HG03095 (cell line): ENCODE measurements around the gene RET.

Experiments used
- ATAC-seq: cut with Tn5 transposase; IDR thresholded peaks from one replicate; pipeline ENCODE4 v1.9.1; 2021; ENCODE audit warnings: moderate library complexity; ENCODE audit not compliant: unreplicated experiment

Gene RET

DNA sequence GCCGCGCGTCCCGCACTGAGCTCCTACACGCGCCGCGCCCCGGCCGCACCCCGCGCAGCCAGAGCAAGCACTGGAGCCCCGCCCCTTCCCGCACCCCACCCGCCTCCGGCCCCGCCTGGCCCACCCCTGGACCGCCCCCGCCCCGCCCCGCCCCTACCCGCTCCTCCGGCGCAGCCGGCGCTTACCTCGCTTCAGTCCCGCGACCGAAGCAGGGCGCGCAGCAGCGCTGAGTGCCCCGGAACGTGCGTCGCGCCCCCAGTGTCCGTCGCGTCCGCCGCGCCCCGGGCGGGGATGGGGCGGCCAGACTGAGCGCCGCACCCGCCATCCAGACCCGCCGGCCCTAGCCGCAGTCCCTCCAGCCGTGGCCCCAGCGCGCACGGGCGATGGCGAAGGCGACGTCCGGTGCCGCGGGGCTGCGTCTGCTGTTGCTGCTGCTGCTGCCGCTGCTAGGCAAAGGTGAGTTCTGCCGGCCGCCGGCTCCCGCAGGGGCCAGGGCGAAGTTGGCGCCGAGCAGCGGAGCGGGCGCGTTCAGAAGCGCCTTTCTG, at the start of gene RET:
RET (plus strand) TSS at position 194 of the 545 bp plus-strand sequence; CDS start at position 384, 190 bp downstream.
- no peak for ATAC-seq

DNA sequence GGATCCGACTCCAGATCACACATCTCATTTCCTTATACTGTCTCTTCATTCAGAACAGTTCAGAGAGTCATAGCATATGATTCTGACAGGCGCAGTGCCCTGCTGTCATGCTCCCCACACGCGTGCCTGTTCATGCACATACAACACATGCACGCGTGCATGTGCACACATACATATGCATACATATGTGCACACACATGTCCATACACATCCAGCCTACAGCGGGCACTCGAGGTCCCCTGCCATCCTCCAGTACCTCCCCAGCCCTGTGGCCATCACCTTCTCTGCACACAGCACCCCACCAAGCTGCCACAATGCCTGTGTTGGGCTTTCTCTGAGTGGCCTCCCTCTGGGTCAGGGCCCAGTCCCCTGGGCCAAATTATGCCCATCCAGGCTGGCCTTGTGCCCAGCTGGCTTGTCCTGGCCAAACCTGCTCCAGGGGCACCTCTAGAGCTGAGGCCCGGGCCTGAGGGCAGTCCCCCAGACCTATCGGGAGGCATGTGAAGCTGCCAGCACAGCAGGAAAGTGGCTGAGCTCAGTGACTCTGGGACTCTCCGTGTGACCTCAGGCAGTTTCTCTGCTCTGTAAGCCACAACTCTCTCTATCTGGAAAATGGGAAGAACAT, 49.4 kb upstream of the RET start:
- ATAC-seq = no peak

DNA sequence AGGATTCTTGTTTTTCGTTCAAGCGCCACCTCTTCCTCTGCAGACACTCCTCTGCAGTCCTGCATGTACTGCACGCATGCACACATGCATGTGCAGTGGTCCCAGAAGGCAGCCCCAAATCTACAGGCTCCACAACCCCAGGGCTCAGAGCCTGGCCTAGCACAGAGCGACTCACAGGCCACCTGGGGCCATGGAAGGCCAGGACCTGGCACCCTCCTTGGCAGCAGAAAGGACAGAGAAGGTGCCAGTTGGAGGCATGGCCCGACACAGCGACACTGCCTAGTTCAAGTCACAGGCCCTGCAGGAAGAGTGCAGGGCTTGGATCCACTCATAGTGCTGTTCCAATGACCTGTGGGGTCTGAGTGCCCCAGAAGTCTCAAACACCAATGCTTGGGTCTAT, 48.7 kb upstream of the RET start:
- ATAC-seq = no peak

DNA sequence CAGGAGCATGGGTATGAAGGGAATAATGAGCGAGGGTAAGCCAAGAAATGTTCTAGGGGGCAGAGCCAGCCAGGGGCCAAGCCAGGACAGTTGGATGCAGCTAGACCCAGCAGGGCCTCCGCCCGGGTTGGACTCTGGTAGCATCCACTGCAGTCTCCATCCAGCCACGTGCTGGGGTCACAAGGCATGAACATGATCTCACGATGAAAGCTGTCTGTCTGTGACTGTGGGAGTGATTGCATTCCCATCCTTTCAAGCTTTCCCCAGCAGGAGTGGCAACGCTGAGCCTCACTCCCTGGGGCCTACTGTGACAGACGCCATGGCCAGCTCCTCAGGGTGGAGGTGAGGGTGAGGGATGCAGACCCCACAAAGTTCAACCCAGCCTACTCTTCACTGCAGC, 47.8 kb upstream of the RET start:
- no peak for ATAC-seq

DNA sequence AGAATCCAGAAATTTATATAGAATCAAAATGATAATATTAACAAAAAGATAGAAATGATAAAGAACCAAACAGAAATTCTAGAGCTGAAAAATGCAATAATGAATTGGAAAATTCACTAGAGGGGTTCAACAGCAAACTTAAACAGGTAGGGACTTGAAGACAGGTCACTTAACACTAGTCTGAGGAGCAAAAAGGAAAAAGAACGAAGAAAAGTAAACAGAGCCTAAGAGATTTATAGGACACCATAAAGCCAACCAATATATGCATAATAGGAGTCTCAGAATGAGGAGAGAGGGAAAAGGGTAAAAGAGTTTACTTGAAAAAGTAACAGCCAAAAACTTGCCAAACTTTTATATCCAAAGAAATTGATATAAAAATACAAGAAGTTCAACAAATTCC, 44.3 kb upstream of the RET start:
- no peak for ATAC-seq

DNA sequence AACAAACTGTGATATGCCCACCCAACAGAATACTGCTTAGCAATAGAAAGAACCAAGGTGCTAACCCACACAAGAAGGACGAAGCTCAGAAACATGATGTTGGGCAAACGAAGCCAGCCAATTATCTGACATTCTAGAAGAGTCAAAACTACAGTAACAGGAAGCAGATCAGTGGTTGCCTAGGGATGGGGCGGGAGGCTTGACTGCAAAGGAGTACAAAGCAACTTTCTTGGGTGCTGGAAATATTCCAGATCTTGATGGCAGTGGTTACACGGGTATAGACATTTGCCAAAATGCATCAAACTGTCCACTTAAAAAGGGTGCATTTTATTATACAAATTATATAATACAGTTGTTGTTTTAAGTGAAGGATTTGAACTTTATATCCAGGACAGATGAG, 41.1 kb upstream of the RET start:
- ATAC-seq = no peak

DNA sequence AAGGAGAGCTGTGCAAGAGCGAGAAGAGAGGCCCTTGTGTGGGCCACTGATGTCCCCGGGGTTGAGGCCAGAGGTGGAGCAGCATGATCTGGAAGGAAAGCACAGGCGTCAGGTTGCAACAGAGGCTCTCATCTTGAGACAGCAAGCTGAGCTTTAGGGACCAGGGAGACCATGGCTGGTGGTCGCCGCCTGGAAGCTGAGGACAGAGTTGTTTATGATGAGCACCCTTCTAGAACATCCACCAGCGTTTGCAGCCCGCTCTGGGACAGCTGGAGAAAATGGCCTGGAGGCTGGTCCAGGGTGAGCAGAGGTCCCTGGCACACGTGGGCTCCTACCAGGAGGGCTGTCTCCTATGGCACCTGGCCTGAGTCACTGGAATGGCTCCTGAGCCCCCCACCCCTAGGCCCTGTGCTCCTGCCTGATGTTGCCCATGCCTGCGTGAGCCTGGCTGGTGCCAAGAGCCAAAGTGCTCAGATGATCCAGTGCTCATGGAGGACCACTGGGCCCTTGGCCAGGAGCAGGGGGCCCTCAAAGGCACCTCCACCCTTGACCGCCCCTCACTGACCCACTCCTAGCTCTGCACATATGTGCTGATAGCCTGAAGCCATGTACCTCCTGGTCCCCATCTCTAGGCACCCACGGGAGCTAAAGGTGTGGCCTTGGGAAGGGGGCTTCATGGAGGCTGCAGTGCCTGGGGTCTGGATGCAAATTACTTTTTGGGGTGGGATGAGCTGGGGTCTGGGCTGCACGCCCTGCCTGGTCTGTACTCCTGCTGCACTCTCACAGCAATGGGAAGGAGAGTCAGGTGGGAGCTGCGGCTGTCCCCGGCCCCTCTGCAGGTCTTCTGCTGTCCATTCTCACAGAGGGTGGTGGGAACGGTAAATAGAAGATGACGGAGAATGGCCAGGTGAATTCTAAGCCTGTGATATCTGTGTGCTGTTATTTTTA, 40.1 kb upstream of the RET start:
- ATAC-seq = no peak

DNA sequence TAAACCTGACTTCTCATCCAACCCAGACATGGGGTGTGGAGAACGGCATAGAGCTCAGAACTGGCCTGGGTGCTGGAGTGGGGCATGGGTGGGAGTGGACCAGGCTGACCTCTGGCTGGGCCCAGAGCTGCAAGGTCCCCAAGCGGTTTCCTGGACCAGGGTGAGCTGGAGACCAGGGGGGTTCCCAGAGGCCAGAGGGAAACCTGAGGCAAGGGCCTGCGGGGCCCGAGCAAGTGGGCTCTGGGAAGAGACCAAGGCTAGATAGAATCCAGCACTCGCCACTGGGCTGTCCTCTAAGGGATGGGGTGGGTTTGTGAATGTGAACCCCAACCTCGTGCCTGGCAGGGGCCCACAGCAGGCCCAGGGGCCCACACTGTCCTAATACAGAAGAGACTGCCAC, 39.4 kb upstream of the RET start:
- no peak for ATAC-seq

DNA sequence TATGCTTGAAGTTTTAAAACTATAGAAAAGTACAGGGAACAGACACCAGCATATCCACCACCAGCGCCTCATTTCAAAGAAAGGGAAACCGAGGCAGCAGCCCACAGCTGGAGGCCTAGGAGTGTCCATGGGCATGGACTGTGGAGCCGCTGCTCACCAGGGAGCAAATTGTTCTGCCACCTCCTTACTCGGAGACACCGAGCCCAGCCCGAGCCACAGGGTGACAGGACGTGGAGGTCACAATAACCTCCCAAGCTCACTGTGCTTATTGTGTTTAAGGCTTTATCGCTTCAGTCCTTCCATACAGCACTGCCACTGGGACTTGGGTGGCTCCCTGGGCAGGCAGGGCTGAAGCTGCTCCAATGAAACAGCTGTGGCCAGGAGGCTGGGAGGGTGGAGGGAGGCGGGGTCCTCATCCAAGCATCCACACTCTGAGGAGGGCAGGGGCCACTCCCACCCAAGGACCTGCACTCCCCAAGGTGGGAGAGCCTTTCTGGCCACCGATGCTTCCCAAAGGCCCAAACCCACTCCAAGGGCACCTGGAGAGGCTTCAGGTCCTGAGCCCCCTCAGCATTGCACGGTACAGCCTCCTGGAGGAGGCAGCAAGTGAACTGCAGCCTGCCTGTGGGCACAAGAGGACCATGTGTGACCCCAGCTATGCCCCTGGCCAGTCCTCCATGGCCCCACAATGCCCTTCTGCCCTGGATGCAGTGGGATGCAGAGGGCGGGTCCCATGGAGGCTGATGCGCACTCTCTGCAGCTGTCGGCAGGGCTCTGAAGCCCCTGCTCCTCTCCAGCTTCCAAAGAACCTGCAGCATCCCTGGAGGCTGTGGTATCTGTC, 38.7 kb upstream of the RET start:
- no peak for ATAC-seq

DNA sequence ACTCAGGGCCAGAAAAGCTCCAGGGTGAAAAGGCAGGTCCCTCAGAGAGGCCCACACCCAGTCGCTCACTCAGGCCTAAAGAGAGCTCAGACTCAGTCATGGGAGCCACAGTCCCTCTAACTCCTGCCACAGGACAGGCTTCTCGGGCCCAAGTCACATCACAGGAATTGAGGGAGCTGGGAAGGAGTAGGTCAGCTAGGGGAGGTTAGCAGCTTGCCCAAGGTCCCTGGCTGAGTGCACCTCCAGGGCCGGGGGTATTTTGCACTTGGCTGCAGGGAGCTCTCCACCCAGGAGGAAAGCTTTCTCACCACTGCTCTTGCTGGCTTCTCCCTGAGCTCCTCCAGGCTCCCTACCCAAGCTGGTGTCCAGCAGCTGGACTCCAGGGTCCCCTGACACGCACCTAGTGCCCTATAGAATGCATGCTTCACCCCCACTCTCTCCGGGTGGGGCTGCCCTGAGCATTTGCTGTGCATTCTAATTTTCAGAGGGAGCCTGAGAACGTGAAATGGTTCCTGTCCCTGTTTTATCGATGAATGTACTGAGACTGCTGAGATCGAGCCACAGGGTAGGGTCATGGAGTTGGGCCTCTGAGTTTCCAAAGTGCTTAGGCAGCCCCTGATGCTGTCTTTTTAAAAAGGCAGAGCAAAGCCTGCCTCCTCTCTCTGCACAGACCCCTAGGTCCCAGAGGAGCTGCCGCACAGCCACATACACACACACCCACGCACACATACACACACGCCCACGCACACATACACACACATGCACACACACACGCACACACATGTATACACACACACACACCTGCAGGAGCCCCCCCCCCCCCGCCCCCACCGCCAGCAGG, 37.9 kb upstream of the RET start:
- no peak for ATAC-seq

DNA sequence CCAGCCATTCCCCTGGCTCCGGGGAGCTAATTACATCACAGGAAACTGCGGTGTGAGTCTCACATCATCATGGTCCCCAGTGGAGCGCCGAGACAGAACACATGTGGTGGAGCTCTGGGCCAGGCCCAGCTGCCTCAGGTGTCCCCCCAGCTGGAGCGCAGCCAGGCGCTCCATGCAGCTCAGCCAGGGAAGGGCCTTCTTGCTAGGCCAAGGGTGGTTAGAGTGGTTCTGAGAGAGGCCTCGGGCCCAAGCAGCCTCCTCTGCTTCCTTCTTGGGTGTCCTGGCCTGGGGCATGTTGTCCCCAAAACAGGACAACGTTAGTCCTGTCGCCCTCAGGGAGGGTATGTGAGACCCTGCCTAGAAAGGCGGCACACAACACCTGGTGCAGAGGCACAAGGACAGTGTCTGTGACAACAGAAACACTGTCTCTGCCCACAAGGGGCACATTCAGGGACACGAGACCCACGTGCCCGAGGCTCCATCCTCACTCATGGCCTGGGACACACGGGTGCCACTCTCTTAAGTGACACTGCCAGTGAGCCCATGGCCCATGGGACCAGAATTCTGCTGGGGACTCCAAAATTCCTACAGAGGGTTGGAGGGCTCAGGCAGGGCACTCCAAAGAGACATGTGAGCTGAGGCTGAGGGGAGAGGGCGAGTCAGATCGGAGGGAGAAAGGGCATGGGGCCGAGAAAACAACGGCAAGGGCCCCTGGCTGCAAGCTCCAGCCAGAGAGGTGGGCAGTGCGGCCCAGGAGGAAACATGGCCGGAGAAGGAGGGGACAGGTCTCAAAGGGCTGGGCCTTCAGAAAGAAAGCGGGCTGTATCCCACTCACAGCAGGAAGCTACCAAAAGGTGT, 37.0 kb upstream of the RET start:
- ATAC-seq = no peak

DNA sequence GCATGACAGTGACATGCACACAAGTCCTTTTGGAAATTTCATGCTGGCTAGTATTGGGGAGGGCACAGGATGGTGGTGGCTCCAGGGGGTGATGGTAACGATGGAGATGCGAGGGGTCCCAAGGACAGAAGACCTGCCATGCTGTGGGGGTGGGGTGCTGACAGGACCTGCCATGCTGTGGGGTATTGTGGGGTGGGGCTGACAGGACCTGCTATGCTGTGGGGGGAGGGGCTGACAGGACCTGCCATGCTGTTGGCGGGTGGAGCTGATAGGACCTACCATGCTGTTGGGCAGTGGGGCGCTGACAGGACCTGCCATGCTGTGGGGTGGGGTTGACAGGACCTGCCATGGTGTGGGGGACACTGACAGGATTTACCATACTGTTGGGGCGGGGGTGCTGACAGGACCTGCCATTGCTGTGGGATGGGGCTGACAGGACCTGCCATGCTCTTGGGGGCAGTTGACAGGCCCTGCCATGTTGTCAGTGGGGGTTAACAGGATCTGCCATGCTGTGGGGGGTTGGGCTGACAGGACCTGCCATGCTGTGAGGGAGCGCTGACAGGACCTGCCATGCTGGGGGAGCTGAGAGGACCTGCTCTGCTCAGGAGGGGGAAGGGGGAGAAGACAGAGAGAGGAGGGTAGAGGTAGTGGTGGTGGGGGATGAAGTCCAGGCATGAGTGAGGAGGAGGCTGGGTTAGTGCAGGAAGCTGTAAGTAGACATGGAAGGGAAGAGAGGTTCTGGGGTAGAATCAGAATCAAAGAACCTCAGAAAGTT, 36.2 kb upstream of the RET start:
- ATAC-seq = no peak

DNA sequence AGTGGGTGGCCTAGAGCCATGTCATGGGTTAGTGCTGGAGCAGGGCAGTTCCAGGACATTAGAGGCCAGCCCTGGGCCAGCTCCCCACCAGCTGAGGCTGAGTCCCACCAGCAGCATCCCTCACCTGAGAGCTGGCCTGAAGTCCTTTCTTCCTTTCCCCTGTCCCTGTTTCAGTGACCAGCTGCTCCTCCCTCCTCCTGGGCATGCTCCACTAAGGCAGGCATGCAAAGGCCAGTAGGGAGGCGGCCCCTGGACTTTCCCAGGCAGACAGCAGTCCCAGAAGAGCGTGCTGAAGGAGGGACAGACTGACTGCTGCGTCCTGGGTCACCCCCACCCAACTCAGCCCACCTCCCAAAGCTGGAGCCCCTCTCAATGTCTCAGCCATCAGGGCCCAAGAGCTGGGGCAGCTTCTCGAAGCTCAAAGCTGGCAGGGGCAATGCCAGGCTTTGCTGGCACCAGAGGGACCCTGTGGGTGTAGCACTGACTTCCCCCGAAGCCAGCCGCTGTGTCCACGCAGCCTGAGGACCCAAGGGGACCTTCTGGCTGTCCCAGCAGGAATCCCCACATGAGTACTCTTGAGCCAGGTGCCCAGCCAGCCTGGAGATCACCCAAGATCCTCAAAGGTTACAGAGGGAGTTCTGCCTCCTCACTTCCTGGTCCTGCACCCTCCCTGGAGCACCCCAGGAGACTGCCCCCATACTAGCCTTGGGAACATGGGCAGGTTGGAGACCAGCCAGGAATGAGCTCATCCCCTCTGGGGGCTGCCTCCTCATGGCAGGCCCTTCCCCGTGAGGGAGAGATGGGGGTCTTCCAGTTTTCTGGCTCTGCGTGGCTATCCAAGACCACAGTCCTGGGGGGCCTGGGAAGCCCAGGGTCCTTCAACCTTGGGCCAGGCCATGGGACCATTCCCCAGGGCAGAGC, 35.2 kb upstream of the RET start:
- no peak for ATAC-seq

DNA sequence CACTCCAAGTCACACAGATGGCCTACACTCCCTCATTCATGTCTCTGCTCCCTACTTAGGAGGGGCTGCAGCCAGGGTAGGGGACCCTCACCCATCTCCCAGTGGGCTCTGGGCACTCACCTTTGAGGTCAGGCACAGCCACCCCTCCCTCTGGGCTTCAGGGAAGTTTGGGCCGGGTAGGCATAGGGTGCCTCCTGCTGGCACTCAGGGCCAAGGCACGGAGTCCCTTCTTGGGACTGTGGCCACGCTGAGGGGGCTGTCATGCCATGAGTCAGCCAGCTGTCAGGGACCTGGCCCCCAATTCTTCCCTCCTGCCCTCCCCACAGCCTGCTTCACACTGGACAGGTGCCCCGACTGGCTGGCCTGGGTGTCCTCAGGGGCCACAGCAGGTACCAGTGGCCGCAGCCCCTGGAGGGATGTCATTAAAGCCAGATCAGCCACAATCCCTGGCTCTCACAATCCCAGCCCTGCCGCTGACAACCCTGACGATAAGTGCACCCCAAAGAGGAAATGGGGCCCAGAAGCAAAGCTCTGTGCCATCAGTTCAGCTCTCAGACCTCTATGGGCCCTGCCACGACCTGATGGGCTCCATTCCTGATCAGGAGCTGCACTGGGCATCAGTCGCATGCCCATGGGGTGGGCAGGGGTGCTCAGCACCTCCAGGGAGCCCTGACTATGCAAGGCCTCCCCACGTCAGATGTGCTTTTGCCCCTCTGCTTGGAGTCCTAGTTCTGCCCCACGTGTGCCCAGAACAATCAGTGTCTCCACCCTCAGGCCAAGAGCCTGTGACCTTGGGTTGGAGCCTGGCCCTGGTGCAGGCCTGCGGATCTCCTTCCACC, 34.1 kb upstream of the RET start:
- ATAC-seq = no peak

DNA sequence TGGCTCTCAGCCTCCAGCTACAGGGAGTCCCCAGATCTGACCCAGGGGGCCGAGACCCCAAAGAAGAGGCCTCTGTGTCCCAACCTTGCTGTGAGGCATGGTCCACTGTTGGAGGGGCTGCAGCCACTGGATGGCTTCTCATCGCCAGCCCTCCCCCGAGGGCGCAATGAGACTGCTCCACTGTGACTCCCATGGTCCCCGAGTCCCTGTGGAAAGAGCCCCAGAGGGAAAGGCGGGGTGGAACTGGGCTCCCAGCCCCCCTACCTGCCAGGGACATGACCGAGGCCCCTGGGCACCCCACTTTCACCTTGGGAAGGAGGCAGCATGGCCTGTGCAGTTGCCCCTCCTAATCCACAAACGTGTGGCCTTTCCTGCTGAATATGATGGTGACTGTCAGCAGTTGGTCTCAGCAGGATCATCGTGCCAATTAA, 33.5 kb upstream of the RET start:
- ATAC-seq = no peak

DNA sequence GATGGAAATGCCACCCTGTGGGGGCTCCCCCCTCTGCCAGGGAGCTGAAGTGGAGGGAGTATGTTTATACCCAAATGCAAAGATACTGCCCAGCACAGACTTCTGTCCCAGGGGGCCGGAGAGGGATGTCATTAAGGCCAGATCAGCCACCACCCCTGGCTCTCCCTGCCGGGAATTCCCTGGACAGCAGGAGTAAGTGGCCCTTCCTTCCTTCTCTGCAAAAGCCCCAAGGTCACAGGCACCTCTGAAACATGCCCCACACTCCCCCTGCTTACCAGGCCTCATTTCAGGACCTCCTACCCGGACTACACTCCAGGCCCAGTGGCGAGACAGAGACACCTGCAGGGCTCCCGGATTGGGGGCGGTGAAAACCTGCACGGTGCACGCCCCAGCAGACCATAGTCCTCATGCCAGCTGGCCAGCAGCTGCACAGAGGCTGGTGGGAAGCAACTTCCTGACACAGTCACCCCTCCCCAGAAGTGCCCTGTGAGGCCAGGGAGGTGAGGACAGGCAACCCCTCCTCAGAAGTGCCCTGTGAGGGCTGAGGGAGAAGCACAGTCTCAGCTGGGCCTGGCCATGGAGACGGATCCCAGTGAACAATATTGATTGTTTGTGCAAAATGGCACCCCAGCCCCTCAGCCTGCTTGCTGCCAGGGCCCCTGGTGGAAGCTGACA, 33.0 kb upstream of the RET start:
- ATAC-seq = no peak
